Left ventricle myocardium inferior (tissue), 1 donor: ENCODE data around the gene IGDCC3. TPM values are rescaled to one million over a fixed set of nuclear protein-coding genes. Genes with fewer than 3 reads are reported as not detected.

Experiments used
- DNase-seq: peaks from one replicate; pipeline ENCODE4 v3.0.0-alpha.2; 2020
- H3K27ac ChIP-seq: fragments of 200-600 bp; replicated peaks from 2 replicates; pipeline ENCODE4 v1.8.0; 2021
- H3K27me3 ChIP-seq: fragments of 200-600 bp; 2 replicates; pipeline ENCODE4 v1.8.0; 2021; ENCODE audit warnings: low read depth
- H3K36me3 ChIP-seq: fragments of 200-600 bp; 2 replicates; pipeline ENCODE4 v1.8.0; 2021
- H3K4me1 ChIP-seq: fragments of 200-600 bp; 2 replicates; pipeline ENCODE4 v1.8.0; 2021
- H3K4me3 ChIP-seq: fragments of 200-600 bp; 2 replicates; pipeline ENCODE4 v1.8.0; 2021; ENCODE audit warnings: mild to moderate bottlenecking, moderate library complexity
- H3K9me3 ChIP-seq: fragments of 200-600 bp; replicated peaks from 2 replicates; pipeline ENCODE4 v1.8.0; 2021
- intact Hi-C: fragments of 100-400 bp; cut with micrococcal nuclease; formaldehyde crosslinking; loops from one replicate; pipeline ENCODE4 v1.11.0; 2022
- total RNA-seq: library from RNA; stranded (reverse); fragmentation: NEBNext Ultra II Directional; extraction: Animal tissue kit (Norgen Biotek cat#: 25700); gene quantifications from one replicate; pipeline ENCODE4 v1.2.1, GENCODE V29; 2021
- TF ChIP-seq, protein P1 (sequence below): fragments of 200-600 bp; IDR thresholded peaks from 2 replicates; pipeline ENCODE4 v1.8.0; 2021; ENCODE audit warnings: antibody characterized with exemption, mild to moderate bottlenecking, borderline replicate concordance
- donor health status: DM: no; HTN: yes; CAD: no; lungs with severe emphysema.

Gene IGDCC3
- total RNA-seq, 1 donor from 2014 or later, result 0.16 TPM

DNA sequence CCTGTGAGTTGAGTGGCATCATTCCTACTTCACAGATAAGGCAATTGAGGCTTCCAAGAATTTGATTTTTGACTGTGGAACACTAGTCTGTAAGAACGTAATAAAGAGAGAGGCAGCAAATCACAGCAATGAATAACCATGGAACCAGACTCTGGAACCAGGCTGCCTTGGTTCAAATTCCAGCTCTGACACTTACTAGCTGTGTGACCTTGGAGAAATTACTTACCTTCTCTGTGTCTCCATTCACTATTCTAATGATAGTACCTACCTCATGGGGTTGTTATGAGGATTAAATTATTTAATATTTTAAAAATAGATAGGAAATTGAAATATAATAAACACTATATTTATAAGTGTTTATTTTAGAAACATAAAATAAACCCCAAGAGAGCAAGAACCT, 12.6 kb upstream of the IGDCC3 start:
- peaks cover 24% of the 10 kb centered on the region for H3K27me3 ChIP-seq
- H3K36me3 ChIP-seq, result no peaks in the 10 kb centered on the region
- no peak overlapping the region for H3K4me3 ChIP-seq
- no peak for DNase-seq
- H3K9me3 ChIP-seq, result no peaks in the 10 kb centered on the region
- no peak overlapping the region for H3K27ac ChIP-seq
- intact Hi-C loops, result no loop called here
- peaks cover 29% of the 10 kb centered on the region for H3K4me1 ChIP-seq
- TF ChIP-seq, protein P1, sequence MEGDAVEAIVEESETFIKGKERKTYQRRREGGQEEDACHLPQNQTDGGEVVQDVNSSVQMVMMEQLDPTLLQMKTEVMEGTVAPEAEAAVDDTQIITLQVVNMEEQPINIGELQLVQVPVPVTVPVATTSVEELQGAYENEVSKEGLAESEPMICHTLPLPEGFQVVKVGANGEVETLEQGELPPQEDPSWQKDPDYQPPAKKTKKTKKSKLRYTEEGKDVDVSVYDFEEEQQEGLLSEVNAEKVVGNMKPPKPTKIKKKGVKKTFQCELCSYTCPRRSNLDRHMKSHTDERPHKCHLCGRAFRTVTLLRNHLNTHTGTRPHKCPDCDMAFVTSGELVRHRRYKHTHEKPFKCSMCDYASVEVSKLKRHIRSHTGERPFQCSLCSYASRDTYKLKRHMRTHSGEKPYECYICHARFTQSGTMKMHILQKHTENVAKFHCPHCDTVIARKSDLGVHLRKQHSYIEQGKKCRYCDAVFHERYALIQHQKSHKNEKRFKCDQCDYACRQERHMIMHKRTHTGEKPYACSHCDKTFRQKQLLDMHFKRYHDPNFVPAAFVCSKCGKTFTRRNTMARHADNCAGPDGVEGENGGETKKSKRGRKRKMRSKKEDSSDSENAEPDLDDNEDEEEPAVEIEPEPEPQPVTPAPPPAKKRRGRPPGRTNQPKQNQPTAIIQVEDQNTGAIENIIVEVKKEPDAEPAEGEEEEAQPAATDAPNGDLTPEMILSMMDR, result no peak

DNA sequence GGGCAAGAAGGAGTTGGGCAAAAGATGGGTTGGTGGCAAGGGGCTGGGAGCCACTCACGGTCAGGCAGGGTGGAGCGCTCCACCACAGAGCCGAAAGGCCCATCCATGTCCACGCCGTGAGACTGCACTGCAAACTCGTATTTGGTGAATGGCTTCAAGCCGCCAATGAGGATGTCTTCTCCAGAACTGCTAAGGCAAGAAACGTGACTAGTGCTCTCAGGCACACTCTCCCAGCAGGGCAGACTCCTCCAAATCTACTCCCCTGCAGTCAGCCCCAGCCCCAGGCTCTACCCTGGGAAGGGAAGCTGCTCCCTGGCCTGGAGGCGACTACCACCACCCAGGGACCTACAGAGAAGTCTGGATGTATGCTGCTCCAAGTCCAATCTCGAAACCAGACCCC, 11.4 kb upstream of the IGDCC3 start:
- DNase-seq, result peak; percentile 2
- no peaks in the 10 kb centered on the region for H3K36me3 ChIP-seq
- TF ChIP-seq, protein P1, result no peak
- H3K27ac ChIP-seq, result no peak overlapping the region
- peaks cover 36% of the 10 kb centered on the region for H3K4me1 ChIP-seq
- H3K9me3 ChIP-seq, result no peaks in the 10 kb centered on the region
- intact Hi-C loops, result loop anchor here (5.0 kb wide), 1 partner anchor 72 kb away; no protein-coding TSS in a partner anchor
- peaks cover 12% of the 10 kb centered on the region for H3K27me3 ChIP-seq
- no peak overlapping the region for H3K4me3 ChIP-seq

DNA sequence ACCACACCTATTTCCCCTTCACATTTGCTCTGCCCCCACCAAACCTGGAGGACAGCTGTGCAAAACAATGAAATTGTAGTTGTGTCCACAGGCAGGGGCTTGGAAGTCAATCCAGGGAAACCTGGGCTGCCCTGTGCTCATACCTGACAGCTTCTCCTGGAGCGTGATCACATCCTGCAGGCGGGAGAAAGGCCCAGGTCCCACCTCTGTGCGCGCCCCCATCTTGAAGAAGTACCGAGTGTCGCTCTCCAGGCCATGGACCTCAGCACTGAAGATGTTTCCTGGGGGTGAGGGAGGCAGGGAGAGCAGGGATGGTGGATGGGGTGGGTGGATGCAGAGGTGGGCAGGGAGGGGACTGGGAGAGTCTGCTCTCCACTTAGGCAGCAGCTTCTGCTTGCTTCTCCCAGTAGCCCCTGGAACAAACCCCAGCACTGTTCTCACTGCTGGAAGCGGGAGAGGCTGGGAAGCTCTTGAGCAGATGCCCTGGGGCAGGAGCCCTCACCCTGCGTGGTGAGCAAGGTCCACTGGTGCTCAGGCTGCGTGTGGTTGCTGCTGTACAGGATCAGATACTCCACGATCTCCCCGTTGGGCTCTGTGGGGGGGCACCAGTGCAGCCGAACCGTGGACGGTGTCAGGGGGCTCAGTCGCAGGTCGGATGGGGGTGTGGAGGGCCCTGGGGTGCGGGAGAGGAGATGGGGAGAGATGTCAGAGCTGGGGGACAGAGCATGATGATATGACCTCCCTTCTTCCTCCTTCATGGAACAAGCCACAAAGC, 10.7 kb upstream of the IGDCC3 start:
- Histone ChIP-seq H3K4me3 (no peak overlapping the region), H3K36me3 (no peaks in the 10 kb centered on the region), H3K4me1 (peaks cover 36% of the 10 kb centered on the region), H3K9me3 (no peaks in the 10 kb centered on the region), H3K27me3 (peaks cover 4% of the 10 kb centered on the region), H3K27ac (no peak overlapping the region)
- peak; percentile 2 for DNase-seq
- TF ChIP-seq, protein P1, result no peak
- intact Hi-C loops, result loop anchor here (5.0 kb wide), 1 partner anchor 71 kb away; no protein-coding TSS in a partner anchor

DNA sequence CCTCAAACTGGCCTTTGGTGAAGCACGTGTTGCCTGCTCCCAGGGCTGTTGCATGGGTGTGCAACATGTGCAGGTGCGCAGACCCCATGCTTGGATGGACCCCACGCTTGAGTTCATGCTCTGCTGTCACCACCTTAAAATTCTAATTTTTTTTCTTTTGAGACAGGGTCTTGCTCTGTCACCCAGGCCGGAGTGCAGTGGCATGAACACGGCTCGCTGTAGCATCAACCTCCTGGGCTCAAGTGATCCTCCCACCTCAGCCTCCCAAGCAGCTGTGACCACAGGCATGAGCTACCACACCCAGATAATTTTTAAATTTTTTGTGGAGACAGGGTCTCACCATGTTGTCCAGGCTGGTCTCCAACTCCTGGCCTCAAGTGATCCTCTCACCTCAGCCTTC, 9.1 kb upstream of the IGDCC3 start:
- H3K27ac ChIP-seq, result no peak overlapping the region
- intact Hi-C loops, result loop anchor here (5.0 kb wide), 1 partner anchor 70 kb away; no protein-coding TSS in a partner anchor
- H3K27me3 ChIP-seq, result no peaks in the 10 kb centered on the region
- peaks cover 27% of the 10 kb centered on the region for H3K4me1 ChIP-seq
- H3K36me3 ChIP-seq, result no peaks in the 10 kb centered on the region
- DNase-seq, result no peak
- no peak overlapping the region for H3K4me3 ChIP-seq
- no peaks in the 10 kb centered on the region for H3K9me3 ChIP-seq
- TF ChIP-seq, protein P1, result no peak

DNA sequence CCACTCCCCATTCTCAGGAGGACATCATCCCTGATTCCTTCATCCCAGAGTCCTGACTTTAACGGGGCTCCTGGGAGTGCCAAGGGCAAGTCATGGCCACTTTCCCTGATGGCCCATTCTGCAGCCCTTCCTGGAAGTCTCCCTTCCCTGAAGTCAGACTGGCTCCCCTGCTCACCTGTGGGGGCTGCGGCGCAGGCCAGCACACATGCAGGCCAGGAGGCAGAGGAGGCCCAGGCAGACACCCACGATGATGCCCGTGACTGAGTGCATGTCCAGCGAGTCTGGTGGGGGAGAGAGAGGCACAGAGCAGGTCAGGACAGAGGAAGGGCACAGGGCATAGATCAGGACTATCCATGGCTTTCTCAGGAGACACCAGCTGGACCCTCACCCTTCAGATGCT, 8.6 kb upstream of the IGDCC3 start:
- Histone ChIP-seq H3K4me3 (no peak overlapping the region), H3K9me3 (no peaks in the 10 kb centered on the region), H3K27ac (peak overlapping the region; percentile 72), H3K27me3 (no peaks in the 10 kb centered on the region), H3K36me3 (no peaks in the 10 kb centered on the region), H3K4me1 (peaks cover 27% of the 10 kb centered on the region)
- intact Hi-C loops, result loop anchor here (5.0 kb wide), 1 partner anchor 69 kb away; no protein-coding TSS in a partner anchor
- TF ChIP-seq, protein P1, result no peak
- peak; percentile 11 for DNase-seq
